SK-N-SH (cell line): ENCODE measurements around the gene MAD1L1.

Experiments
- ELF1 ChIP-seq: IDR thresholded peaks from 2 replicates; pipeline ENCODE4 v1.4.0; 2012
- FOXJ3 ChIP-seq: sonication (generic); formaldehyde crosslinking; IDR thresholded peaks from 2 replicates; pipeline ENCODE4 v1.5.1; 2020; ENCODE audit warnings: mild to moderate bottlenecking, missing genetic modification reagents
- TF ChIP-seq, protein P1 (sequence below): fragments of 200-600 bp; sonication (generic); IDR thresholded peaks from 2 replicates; pipeline ENCODE4 v1.6.1; 2017; ENCODE audit warnings: antibody characterized with exemption, mild to moderate bottlenecking, moderate library complexity

DNA sequence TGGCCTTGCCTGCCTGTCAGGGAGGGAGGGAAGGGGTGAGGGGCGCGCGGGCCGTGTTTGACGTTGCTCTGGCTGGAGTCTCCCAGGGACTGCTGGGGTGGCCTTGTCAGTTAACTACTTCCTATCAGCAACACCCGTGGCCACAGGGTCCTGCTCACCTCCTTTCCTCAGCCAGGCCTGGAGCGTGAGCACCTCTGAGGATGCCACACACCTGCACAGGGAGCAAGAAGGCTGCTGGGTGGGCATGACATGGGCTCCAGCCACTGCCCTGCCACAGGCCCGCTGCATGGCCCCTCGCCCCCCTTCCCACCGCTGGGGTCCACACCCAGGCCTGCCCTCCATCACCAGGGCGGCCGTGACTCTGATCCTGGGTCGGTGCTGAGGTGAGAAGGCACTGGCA, 350.3 kb downstream of the MAD1L1 start:
- TF ChIP-seq, protein P1, sequence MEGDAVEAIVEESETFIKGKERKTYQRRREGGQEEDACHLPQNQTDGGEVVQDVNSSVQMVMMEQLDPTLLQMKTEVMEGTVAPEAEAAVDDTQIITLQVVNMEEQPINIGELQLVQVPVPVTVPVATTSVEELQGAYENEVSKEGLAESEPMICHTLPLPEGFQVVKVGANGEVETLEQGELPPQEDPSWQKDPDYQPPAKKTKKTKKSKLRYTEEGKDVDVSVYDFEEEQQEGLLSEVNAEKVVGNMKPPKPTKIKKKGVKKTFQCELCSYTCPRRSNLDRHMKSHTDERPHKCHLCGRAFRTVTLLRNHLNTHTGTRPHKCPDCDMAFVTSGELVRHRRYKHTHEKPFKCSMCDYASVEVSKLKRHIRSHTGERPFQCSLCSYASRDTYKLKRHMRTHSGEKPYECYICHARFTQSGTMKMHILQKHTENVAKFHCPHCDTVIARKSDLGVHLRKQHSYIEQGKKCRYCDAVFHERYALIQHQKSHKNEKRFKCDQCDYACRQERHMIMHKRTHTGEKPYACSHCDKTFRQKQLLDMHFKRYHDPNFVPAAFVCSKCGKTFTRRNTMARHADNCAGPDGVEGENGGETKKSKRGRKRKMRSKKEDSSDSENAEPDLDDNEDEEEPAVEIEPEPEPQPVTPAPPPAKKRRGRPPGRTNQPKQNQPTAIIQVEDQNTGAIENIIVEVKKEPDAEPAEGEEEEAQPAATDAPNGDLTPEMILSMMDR: no peak
- TF ChIP-seq ELF1 (no peak), FOXJ3 (CRISPR knock-in tag) (no peak)
